Hepatocyte (in vitro differentiated cells): Measurements from ENCODE around the gene TSPEAR. TPM values are rescaled to one million over a fixed set of nuclear protein-coding genes. Genes with fewer than 3 reads are reported as not detected.

Experiments
- DNase-seq: peaks from one replicate; pipeline ENCODE4 v3.0.0-alpha.2; 2016; ENCODE audit warnings: low spot score
- H2AFZ ChIP-seq: fragments of 200-600 bp; sonication (generic); 2 replicates; pipeline ENCODE4 v1.6.0; 2016; ENCODE audit warnings: antibody characterized with exemption, mild to moderate bottlenecking
- H3K27ac ChIP-seq: fragments of 200-600 bp; sonication (generic); 2 replicates; pipeline ENCODE4 v1.5.1; 2016; ENCODE audit warnings: mild to moderate bottlenecking
- H3K27me3 ChIP-seq: fragments of 200-600 bp; sonication (generic); 2 replicates; pipeline ENCODE4 v1.6.1; 2016
- H3K36me3 ChIP-seq: fragments of 200-600 bp; sonication (generic); replicated peaks from 2 replicates; pipeline ENCODE4 v1.5.1; 2016; ENCODE audit warnings: low read depth; ENCODE audit not compliant: insufficient read depth
- H3K4me1 ChIP-seq: fragments of 200-600 bp; sonication (generic); 2 replicates; pipeline ENCODE4 v1.5.1; 2016; ENCODE audit warnings: mild to moderate bottlenecking, moderate library complexity; ENCODE audit not compliant: insufficient read depth
- H3K4me2 ChIP-seq: fragments of 200-600 bp; sonication (generic); 2 replicates; pipeline ENCODE4 v1.6.0; 2016
- H3K4me3 ChIP-seq: fragments of 200-600 bp; sonication (generic); 2 replicates; pipeline ENCODE4 v1.5.1; 2016; ENCODE audit warnings: mild to moderate bottlenecking
- H3K79me2 ChIP-seq: fragments of 200-600 bp; sonication (generic); 2 replicates; pipeline ENCODE4 v1.6.0; 2017; ENCODE audit warnings: mild to moderate bottlenecking
- H3K9me2 ChIP-seq: fragments of 200-600 bp; sonication (generic); replicated peaks from 2 replicates; pipeline ENCODE4 v1.6.0; 2017; ENCODE audit warnings: mild to moderate bottlenecking; ENCODE audit not compliant: insufficient read depth
- H3K9me3 ChIP-seq: fragments of 200-600 bp; sonication (generic); 2 replicates; pipeline ENCODE4 v1.5.1; 2016; ENCODE audit warnings: low read depth, mild to moderate bottlenecking
- H4K20me1 ChIP-seq: fragments of 200-600 bp; sonication (generic); 2 replicates; pipeline ENCODE4 v1.6.0; 2016; ENCODE audit warnings: mild to moderate bottlenecking; ENCODE audit not compliant: insufficient read depth, poor library complexity, severe bottlenecking
- CTCF ChIP-seq: fragments of 200-600 bp; sonication (generic); IDR thresholded peaks from 2 replicates; pipeline ENCODE4 v1.5.1; 2016; ENCODE audit warnings: antibody characterized with exemption, mild to moderate bottlenecking; ENCODE audit not compliant: poor library complexity
- EZH2 ChIP-seq: fragments of 200-600 bp; sonication (generic); IDR thresholded peaks from 2 replicates; pipeline ENCODE4 v1.6.1; 2016; ENCODE audit warnings: antibody characterized with exemption, mild to moderate bottlenecking, borderline replicate concordance
- EZH2phosphoT487 ChIP-seq: fragments of 200-600 bp; sonication (generic); IDR thresholded peaks from one replicate; pipeline ENCODE4 v1.6.1; 2018; ENCODE audit warnings: antibody characterized with exemption, mild to moderate bottlenecking, low read depth, moderate library complexity; ENCODE audit not compliant: unreplicated experiment, severe bottlenecking
- WGBS: methylation state at CpG from one replicate; pipeline ENCODE4 v1.1.6; 2016; ENCODE audit warnings: low lambda C conversion rate; ENCODE audit errors: missing lambda C conversion rate; 5-methylcytosine and 5-hydroxymethylcytosine counted together
- polyA plus RNA-seq: library from polyadenylated mRNA; unstranded; fragments of >200 nt; fragmentation: Nextera tagmentation; extraction: Ambion mirVana; gene quantifications from 2 replicates; pipeline ENCODE4 v1.2.1, GENCODE V29; 2016
- total RNA-seq: library from RNA; depleted of rRNA; stranded (reverse); fragments of >200 nt; gene quantifications from 2 replicates; pipeline ENCODE4 v1.2.3, GENCODE V29; 2014

Gene TSPEAR
- total and polyA plus RNA-seq, 2 experiments from 2014 or later = 0.35 TPM; not detected in 1

- Histone ChIP-seq H3K9me2 (no peaks in the 10 kb centered on the region), H4K20me1 (no peaks in the 10 kb centered on the region), H3K4me1 (no peaks in the 10 kb centered on the region), H3K36me3 (no peaks in the 10 kb centered on the region), H3K4me2 (no peak overlapping the region), H2AFZ (no peak overlapping the region), H3K4me3 (no peak overlapping the region), H3K79me2 (no peaks in the 10 kb centered on the region), H3K27ac (no peak overlapping the region), H3K9me3 (no peaks in the 10 kb centered on the region), H3K27me3 (no peaks in the 10 kb centered on the region)
- DNase-seq = no peak
- 90% methylated on average over 23 of the region's 23 CpGs for WGBS
- TF ChIP-seq EZH2phosphoT487 (no peak), CTCF (no peak), EZH2 (no peak)
Measured at GRCh38 chr21:44756423-44757185, 45.2 kb upstream of the TSPEAR start.

GRCh38 chr21:44755227-44755626 lies 43.9 kb upstream of the TSPEAR start:
- H3K27me3 ChIP-seq = no peaks in the 10 kb centered on the region
- H3K79me2 ChIP-seq = no peaks in the 10 kb centered on the region
- WGBS = 100% methylated on average over 5 of the region's 5 CpGs
- no peaks in the 10 kb centered on the region for H3K36me3 ChIP-seq
- H3K27ac ChIP-seq = no peak overlapping the region
- H2AFZ ChIP-seq = no peak overlapping the region
- no peaks in the 10 kb centered on the region for H3K9me2 ChIP-seq
- no peaks in the 10 kb centered on the region for H4K20me1 ChIP-seq
- H3K4me2 ChIP-seq = no peak overlapping the region
- H3K4me3 ChIP-seq = no peak overlapping the region
- DNase-seq = no peak
- H3K9me3 ChIP-seq = no peaks in the 10 kb centered on the region
- TF ChIP-seq EZH2phosphoT487 = no peak
- no peak for TF ChIP-seq EZH2
- no peak for TF ChIP-seq CTCF
- no peaks in the 10 kb centered on the region for H3K4me1 ChIP-seq

- TF ChIP-seq EZH2phosphoT487 (no peak), CTCF (no peak), EZH2 (no peak)
- no peak overlapping the region for H3K4me2 ChIP-seq
- no peak overlapping the region for H3K27ac ChIP-seq
- no peaks in the 10 kb centered on the region for H3K9me3 ChIP-seq
- H3K79me2 ChIP-seq = no peaks in the 10 kb centered on the region
- H3K27me3 ChIP-seq = no peaks in the 10 kb centered on the region
- no peaks in the 10 kb centered on the region for H3K9me2 ChIP-seq
- peaks cover 7% of the 10 kb centered on the region for H3K4me1 ChIP-seq
- DNase-seq = no peak
- H3K36me3 ChIP-seq = no peaks in the 10 kb centered on the region
- no peak overlapping the region for H2AFZ ChIP-seq
- H3K4me3 ChIP-seq = no peak overlapping the region
- WGBS = 90% methylated on average over 19 of the region's 19 CpGs
- no peaks in the 10 kb centered on the region for H4K20me1 ChIP-seq
Measured at GRCh38 chr21:44753357-44753756, 42.0 kb upstream of the TSPEAR start.
